ENCODE data around the gene RDH13. TPM values are rescaled to one million over a fixed set of nuclear protein-coding genes. Genes with fewer than 3 reads are reported as not detected.
"Not testable (repeated sequence)": the region's sequence is repeated elsewhere in the genome, so short reads cannot be mapped to it uniquely, and the experiment has no call there.

Gene RDH13
- polyA plus RNA-seq, 1 of the 3 experiments (the other 2 are of a cell fraction), result 9.6 TPM

GRCh38 chr19:55109527-55110291, 46.8 kb upstream of the RDH13 start:
- 94% methylated on average over 18 of the region's 20 CpGs for WGBS (ENCODE audit: low lambda C conversion rate)
- no peak overlapping the region for H2AFZ ChIP-seq (ENCODE audit: low read depth)
- H3K36me3 ChIP-seq (replicated peaks in 1 of 2; ENCODE audit: control insufficient read depth in 1 of 2, insufficient read depth in 2 of 2, low read length in 1 of 2), result peaks cover 7 to 13% of the 10 kb centered on the region in 2 experiments
- peaks cover 72% of the 10 kb centered on the region for H3K79me2 ChIP-seq (ENCODE audit: insufficient read depth)
- no peaks in the 10 kb centered on the region for H3K9me3 ChIP-seq
- H3K9ac ChIP-seq, result no peak overlapping the region
- no peaks in the 10 kb centered on the region for H3K27me3 ChIP-seq (ENCODE audit: insufficient read depth)
- POLR2A ChIA-PET, result no interaction called here
- peaks cover 0 to 10% of the 10 kb centered on the region in 2 experiments; a peak in 1 of 4 replicates for H3K4me1 ChIP-seq (ENCODE audit: control insufficient read depth in 1 of 2, insufficient read depth in 2 of 2, low read depth in 1 of 2, low read length in 1 of 2)
- TF ChIP-seq NRF1 (IDR thresholded peaks at IDR 0.05; ENCODE audit: low read depth, low read length) (no peak), RFX5 (IDR thresholded peaks at IDR 0.05; ENCODE audit: low read length) (no peak), TCF12 (IDR thresholded peaks at IDR 0.05) (no peak), YY1 (IDR thresholded peaks at IDR 0.05; ENCODE audit: low read depth) (no peak), SMC3 (IDR thresholded peaks at IDR 0.05; ENCODE audit: low read depth, low read length) (no peak)
- peak; percentile 39 for DNase-seq
- peaks cover 47% of the 10 kb centered on the region for H4K20me1 ChIP-seq (ENCODE audit: insufficient read depth)
- no peak overlapping the region for H3K27ac ChIP-seq (ENCODE audit: low read depth in 2 of 2, low read length in 1 of 2)
- H3K9me2 ChIP-seq, result no peaks in the 10 kb centered on the region
- CTCF ChIA-PET, result no interaction called here
- H3K4me3 ChIP-seq (ENCODE audit: low read depth in 2 of 2, low read length in 1 of 2), result no peak overlapping the region
- H3K4me2 ChIP-seq, result no peak overlapping the region
- H3F3A ChIP-seq (replicated peaks; ENCODE audit: insufficient read depth), result no peaks in the 10 kb centered on the region

- WGBS (ENCODE audit: low lambda C conversion rate), result 89% methylated on average over 3 of the region's 3 CpGs
- CTCF ChIA-PET, result interaction anchor here (0.7 to 2.1 kb wide), 2 partner anchors 18 to 53 kb away, joined by 3 to 15 read pairs; no protein-coding TSS in a partner anchor
Observed at GRCh38 chr19:55107252-55107651, 44.3 kb upstream of the RDH13 start.

GRCh38 chr19:55106591-55106990, 43.6 kb upstream of the RDH13 start:
- 96% methylated on average over 5 of the region's 6 CpGs for WGBS (ENCODE audit: low lambda C conversion rate)

More at GRCh38 chr19:55107252-55107651, 44.3 kb upstream of the RDH13 start:
- H4K20me1 ChIP-seq (ENCODE audit: insufficient read depth), result peaks cover 23% of the 10 kb centered on the region; the same call in 1 of the 2 replicates
- H3K9me3 ChIP-seq; H3K4me2 ChIP-seq; H3K9ac ChIP-seq; H2AFZ ChIP-seq (ENCODE audit: low read depth); H3K4me1 ChIP-seq (ENCODE audit: control insufficient read depth in 1 of 2, insufficient read depth in 2 of 2, low read depth in 1 of 2, low read length in 1 of 2); H3K9me2 ChIP-seq; H3K27ac ChIP-seq (ENCODE audit: low read depth in 2 of 2, low read length in 1 of 2); H3K4me3 ChIP-seq (ENCODE audit: low read depth in 2 of 2, low read length in 1 of 2); H3K27me3 ChIP-seq (ENCODE audit: insufficient read depth); H3F3A ChIP-seq (replicated peaks; ENCODE audit: insufficient read depth); DNase-seq; POLR2A ChIA-PET: not testable (repeated sequence)
- H3K79me2 ChIP-seq (ENCODE audit: insufficient read depth), result peaks cover 66% of the 10 kb centered on the region
- peaks cover 18 to 22% of the 10 kb centered on the region in 2 experiments for H3K36me3 ChIP-seq (replicated peaks in 1 of 2; ENCODE audit: control insufficient read depth in 1 of 2, insufficient read depth in 2 of 2, low read length in 1 of 2)

More at GRCh38 chr19:55106591-55106990, 43.6 kb upstream of the RDH13 start:
- Histone ChIP-seq H3K27ac (ENCODE audit: low read depth in 2 of 2, low read length in 1 of 2) (no peak overlapping the region), H2AFZ (ENCODE audit: low read depth) (no peak overlapping the region), H3K9me3 (no peaks in the 10 kb centered on the region), H3F3A (replicated peaks; ENCODE audit: insufficient read depth) (no peaks in the 10 kb centered on the region), H3K79me2 (ENCODE audit: insufficient read depth) (peaks cover 64% of the 10 kb centered on the region), H3K9ac (no peak overlapping the region), H3K4me2 (no peak overlapping the region), H3K27me3 (ENCODE audit: insufficient read depth) (no peaks in the 10 kb centered on the region), H4K20me1 (ENCODE audit: insufficient read depth) (peaks cover 18% of the 10 kb centered on the region; the same call in 1 of the 2 replicates), H3K4me1 (ENCODE audit: control insufficient read depth in 1 of 2, insufficient read depth in 2 of 2, low read depth in 1 of 2, low read length in 1 of 2) (no peaks in the 10 kb centered on the region), H3K9me2 (no peaks in the 10 kb centered on the region), H3K4me3 (ENCODE audit: low read depth in 2 of 2, low read length in 1 of 2) (no peak overlapping the region), H3K36me3 (replicated peaks in 1 of 2; ENCODE audit: control insufficient read depth in 1 of 2, insufficient read depth in 2 of 2, low read length in 1 of 2) (peaks cover 16 to 26% of the 10 kb centered on the region in 2 experiments)
- no peak for DNase-seq
- TF ChIP-seq TCF12 (IDR thresholded peaks at IDR 0.05) (no peak), CTCF (IDR thresholded peaks at IDR 0.05) (no peak), ZBTB33 (IDR thresholded peaks at IDR 0.05; ENCODE audit: borderline replicate concordance, low read depth) (no peak), FOXM1 (IDR thresholded peaks at IDR 0.05; ENCODE audit: low read depth) (no peak), ELF1 (IDR thresholded peaks at IDR 0.05) (no peak), RXRA (IDR thresholded peaks at IDR 0.05; ENCODE audit: borderline replicate concordance, low read depth) (no peak), RAD21 (IDR thresholded peaks at IDR 0.05; ENCODE audit: low read length) (no peak), USF1 (IDR thresholded peaks at IDR 0.05; ENCODE audit: borderline replicate concordance, low read depth) (no peak)
- POLR2A ChIA-PET, result no interaction called here
- CTCF ChIA-PET, result interaction anchor here (0.7 to 2.1 kb wide), 2 partner anchors 18 to 54 kb away, joined by 3 to 15 read pairs; no protein-coding TSS in a partner anchor
